Measurements from ENCODE around the gene STT3B.

Gene STT3B

DNA sequence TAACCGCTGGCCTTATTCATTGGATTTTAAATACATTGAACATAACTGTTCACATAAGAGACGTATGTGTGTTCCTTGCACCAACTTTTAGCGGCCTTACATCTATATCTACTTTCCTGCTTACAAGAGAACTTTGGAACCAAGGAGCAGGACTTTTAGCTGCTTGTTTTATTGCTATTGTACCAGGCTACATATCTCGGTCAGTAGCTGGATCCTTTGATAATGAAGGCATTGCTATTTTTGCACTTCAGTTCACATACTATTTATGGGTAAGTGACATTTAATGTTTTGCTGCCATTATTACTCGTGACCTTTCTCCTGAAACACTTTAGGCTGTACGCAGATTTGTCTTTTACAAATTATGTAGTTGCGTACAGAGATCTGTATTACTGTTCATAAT is 47.1 kb downstream of the STT3B start:
- TF ChIP-seq, protein P1, sequence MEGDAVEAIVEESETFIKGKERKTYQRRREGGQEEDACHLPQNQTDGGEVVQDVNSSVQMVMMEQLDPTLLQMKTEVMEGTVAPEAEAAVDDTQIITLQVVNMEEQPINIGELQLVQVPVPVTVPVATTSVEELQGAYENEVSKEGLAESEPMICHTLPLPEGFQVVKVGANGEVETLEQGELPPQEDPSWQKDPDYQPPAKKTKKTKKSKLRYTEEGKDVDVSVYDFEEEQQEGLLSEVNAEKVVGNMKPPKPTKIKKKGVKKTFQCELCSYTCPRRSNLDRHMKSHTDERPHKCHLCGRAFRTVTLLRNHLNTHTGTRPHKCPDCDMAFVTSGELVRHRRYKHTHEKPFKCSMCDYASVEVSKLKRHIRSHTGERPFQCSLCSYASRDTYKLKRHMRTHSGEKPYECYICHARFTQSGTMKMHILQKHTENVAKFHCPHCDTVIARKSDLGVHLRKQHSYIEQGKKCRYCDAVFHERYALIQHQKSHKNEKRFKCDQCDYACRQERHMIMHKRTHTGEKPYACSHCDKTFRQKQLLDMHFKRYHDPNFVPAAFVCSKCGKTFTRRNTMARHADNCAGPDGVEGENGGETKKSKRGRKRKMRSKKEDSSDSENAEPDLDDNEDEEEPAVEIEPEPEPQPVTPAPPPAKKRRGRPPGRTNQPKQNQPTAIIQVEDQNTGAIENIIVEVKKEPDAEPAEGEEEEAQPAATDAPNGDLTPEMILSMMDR (IDR thresholded peaks at IDR 0.05), result no peak
- H3K27me3 ChIP-seq, result no peaks in the 10 kb centered on the region
- H3K9me3 ChIP-seq, result no peaks in the 10 kb centered on the region
- H3K36me3 ChIP-seq, result no peaks in the 10 kb centered on the region
- no peak overlapping the region for H3K4me3 ChIP-seq
- DNase-seq, result no peak
- intact Hi-C loops (cut with DNase I; ENCODE audit: low total_unique reads), result no loop called here
- no peak overlapping the region for H3K27ac ChIP-seq
- peaks cover 0 to 37% (median 3%) of the 10 kb centered on the region in 4 donors for H3K4me1 ChIP-seq

DNA sequence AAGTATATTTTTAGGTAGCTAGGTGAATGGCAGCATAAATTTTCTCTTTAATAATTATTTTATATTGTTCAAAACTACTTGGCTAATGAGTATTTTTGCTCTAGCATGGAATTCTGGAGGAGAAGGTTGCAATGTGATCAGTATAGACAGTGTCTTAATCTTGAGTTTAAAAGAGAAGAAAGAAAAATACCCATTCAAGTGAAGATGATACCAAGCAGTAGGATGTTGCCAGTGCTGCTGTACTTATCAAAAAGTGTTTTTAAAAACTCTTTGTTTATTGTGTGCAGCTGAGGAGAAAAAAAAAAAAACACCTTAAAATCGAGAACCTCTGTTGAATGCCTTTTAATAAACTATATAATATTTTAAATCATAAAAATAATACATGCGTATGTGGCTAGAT is 47.9 kb downstream of the STT3B start:
- H3K36me3 ChIP-seq, result no peaks in the 10 kb centered on the region
- peaks cover 0 to 33% (median 3%) of the 10 kb centered on the region in 4 donors for H3K4me1 ChIP-seq
- no peaks in the 10 kb centered on the region for H3K9me3 ChIP-seq
- H3K4me3 ChIP-seq, result no peak overlapping the region
- H3K27ac ChIP-seq, result no peak overlapping the region
- intact Hi-C loops (cut with DNase I; ENCODE audit: low total_unique reads), result no loop called here
- TF ChIP-seq, protein P1 (IDR thresholded peaks at IDR 0.05), result no peak
- no peaks in the 10 kb centered on the region for H3K27me3 ChIP-seq
- DNase-seq, result no peak

DNA sequence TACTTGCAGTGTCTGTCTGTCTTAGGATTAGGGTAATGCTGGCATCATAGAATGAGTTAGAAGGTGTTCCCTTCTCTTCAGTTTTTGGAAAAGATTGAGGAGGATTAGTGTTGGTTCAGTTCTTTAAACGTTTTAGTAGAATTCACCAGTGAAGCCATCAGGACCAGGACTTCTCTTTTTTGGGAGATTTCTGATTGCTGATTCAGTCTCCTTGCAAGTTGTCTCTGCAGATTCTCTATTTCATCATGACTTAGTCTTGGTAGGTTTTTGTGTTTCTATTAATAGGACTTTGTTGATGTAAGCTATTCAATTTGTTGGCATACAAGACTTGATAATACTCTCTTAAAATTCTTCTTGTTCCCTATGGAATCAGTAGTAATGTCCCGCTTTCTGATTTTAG is 48.9 kb downstream of the STT3B start:
- H3K4me1 ChIP-seq, result peaks cover 0 to 33% (median 3%) of the 10 kb centered on the region in 4 donors
- no peaks in the 10 kb centered on the region for H3K27me3 ChIP-seq
- TF ChIP-seq, protein P1 (IDR thresholded peaks at IDR 0.05), result no peak
- no peak overlapping the region for H3K27ac ChIP-seq
- H3K4me3 ChIP-seq, result no peak overlapping the region
- intact Hi-C loops (cut with DNase I; ENCODE audit: low total_unique reads), result no loop called here
- H3K36me3 ChIP-seq, result no peaks in the 10 kb centered on the region
- H3K9me3 ChIP-seq, result no peaks in the 10 kb centered on the region
- no peak for DNase-seq

DNA sequence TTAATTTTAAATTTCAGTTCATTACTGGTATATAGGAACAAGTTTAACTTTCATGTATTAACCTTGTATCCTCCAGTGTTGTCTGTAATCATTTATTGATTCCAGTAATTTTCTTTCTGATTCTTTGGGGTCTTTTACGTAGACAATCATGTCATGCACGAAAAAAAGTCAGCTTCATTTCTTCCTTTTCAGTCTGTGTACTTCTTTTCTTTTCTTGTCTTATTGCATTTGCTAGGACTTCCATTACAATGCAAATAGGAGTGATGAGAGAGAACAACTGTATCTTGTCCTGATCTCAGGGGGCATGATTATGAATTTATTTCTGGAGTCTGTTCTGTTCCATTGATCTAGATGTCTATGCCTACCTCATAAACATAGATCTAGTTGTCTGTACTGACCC is 56.5 kb downstream of the STT3B start:
- DNase-seq, result no peak
- H3K4me1 ChIP-seq, result no peaks in the 10 kb centered on the region
- H3K27ac ChIP-seq, result no peak overlapping the region
- TF ChIP-seq, protein P1 (IDR thresholded peaks at IDR 0.05), result no peak
- intact Hi-C loops (cut with DNase I; ENCODE audit: low total_unique reads), result no loop called here
- H3K4me3 ChIP-seq, result no peak overlapping the region
- H3K27me3 ChIP-seq, result no peaks in the 10 kb centered on the region
- H3K9me3 ChIP-seq, result peaks cover 0 to 12% (median 6%) of the 10 kb centered on the region in 3 donors
- H3K36me3 ChIP-seq, result peaks cover 4 to 30% (median 8%) of the 10 kb centered on the region in 3 donors

DNA sequence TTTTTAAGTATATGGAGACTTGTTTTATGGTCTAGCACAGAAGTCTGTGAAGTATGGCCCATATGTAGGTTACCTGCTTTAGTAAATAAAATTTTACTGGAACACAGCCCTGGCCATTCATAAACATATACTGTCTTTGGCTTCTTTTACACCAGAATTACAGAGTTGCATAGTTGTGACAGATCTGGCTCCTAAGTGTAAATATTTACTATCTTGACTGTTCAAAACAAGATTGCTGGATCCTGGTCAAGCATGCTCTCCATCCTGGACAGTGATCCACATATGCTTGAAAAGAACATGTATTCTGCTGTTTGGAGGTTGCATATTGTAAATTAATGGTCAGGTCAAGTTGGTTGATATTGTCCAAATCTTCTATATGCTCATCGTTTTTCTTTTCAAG is 57.9 kb downstream of the STT3B start:
- H3K4me3 ChIP-seq, result no peak overlapping the region
- no peak overlapping the region for H3K27ac ChIP-seq
- peaks cover 8 to 39% (median 13%) of the 10 kb centered on the region in 3 donors for H3K36me3 ChIP-seq
- H3K9me3 ChIP-seq, result peaks cover 0 to 12% (median 6%) of the 10 kb centered on the region in 3 donors
- intact Hi-C loops (cut with DNase I; ENCODE audit: low total_unique reads), result no loop called here
- TF ChIP-seq, protein P1 (IDR thresholded peaks at IDR 0.05), result no peak
- H3K4me1 ChIP-seq, result no peaks in the 10 kb centered on the region
- H3K27me3 ChIP-seq, result no peaks in the 10 kb centered on the region
- no peak for DNase-seq

DNA sequence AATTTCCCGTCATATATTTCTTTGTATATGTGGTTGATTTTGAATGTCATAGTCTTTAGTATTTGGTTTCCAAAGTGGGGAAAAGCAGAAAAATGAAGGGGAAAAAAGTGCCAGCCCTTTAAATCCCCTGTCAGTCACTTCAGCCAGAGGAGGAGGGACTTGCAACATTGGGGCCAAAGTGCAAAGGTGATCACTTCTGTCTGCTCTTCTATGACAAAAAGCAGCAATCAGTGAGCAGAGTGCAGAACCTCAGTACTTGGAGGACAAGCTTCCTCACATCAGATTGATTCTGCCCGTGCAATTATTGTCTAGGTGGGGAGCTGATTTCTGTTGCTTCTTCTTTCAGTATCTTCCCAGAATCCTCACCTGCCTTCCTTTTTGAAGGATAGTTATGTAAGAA is 60.0 kb downstream of the STT3B start:
- Histone ChIP-seq H3K27ac (no peak overlapping the region), H3K27me3 (no peaks in the 10 kb centered on the region), H3K4me1 (peaks cover 0 to 3% (median 0%) of the 10 kb centered on the region in 4 donors), H3K4me3 (no peak overlapping the region), H3K9me3 (peaks cover 0 to 12% (median 6%) of the 10 kb centered on the region in 3 donors), H3K36me3 (peaks cover 8 to 39% (median 20%) of the 10 kb centered on the region in 3 donors)
- no peak for DNase-seq
- TF ChIP-seq, protein P1 (IDR thresholded peaks at IDR 0.05), result no peak
- intact Hi-C loops (cut with DNase I; ENCODE audit: low total_unique reads), result no loop called here
